ENCODE data around the gene FMR1NB. TPM values are rescaled to one million over a fixed set of nuclear protein-coding genes. Genes with fewer than 3 reads are reported as not detected.

FMR1NB gene
- total RNA-seq, 4 donors from 2014 or later = not detected

DNA sequence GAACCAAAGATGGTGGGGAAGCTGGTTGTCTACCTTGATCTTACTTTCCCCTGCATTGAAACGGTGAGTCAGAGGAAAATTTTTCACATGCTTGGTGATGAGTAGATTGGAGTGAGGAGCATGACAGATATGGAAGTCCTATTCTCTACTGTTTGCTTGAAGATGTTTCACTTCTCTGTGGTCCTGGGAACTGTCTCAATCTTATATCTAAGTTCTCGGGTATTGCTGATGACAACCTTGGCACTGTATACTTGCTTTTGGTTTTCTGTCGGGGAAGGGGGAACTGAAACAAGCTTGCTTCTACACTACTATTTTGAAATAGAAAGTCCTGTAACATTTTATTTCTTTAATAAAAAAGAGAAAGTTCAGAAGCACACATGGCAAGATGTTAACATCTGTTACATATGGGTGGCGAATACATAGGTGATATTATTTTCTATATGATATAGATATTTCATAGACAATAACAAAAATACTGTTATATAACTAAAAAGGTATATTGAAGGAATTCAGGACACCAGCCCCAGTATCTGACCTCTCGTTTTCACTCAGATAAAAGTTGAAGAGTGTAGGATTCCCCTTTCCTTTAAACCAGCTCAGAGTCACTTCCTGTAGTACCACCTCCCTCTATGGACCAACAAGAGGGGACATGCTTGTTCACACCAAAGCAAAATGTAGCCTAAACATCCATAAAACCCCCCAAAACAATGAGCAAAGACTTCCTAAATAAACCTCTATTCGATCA, 88.8 kb downstream of the FMR1NB start:
- TF ChIP-seq, protein P1, sequence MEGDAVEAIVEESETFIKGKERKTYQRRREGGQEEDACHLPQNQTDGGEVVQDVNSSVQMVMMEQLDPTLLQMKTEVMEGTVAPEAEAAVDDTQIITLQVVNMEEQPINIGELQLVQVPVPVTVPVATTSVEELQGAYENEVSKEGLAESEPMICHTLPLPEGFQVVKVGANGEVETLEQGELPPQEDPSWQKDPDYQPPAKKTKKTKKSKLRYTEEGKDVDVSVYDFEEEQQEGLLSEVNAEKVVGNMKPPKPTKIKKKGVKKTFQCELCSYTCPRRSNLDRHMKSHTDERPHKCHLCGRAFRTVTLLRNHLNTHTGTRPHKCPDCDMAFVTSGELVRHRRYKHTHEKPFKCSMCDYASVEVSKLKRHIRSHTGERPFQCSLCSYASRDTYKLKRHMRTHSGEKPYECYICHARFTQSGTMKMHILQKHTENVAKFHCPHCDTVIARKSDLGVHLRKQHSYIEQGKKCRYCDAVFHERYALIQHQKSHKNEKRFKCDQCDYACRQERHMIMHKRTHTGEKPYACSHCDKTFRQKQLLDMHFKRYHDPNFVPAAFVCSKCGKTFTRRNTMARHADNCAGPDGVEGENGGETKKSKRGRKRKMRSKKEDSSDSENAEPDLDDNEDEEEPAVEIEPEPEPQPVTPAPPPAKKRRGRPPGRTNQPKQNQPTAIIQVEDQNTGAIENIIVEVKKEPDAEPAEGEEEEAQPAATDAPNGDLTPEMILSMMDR (IDR thresholded peaks at IDR 0.05; ENCODE audit: low read depth) = no peak

GRCh38 chrX:148070504-148070877, 89.4 kb downstream of the FMR1NB start:
- TF ChIP-seq, protein P1 (IDR thresholded peaks at IDR 0.05; ENCODE audit: low read depth) = no peak

Small RNAs within 50 kb of the gene (small RNA-seq; reads per million reads assigned to genes)
- not detected for gene RNA5SP524

Other genes starting within 250 kb of the FMR1NB start
- gene FMR1, start 69.4 kb upstream of the FMR1NB start, total RNA-seq = 10 to 100 TPM; 30.3 to 51.7 (median 37.9) TPM